GM23338 (cell line): ENCODE results near the gene CELA2B. TPM values are rescaled to one million over a fixed set of nuclear protein-coding genes. Genes with fewer than 3 reads are reported as not detected.

Source experiments
- ATAC-seq: fragments of 200-7000 bp; cut with Tn5 transposase; 3 replicates; pipeline ENCODE4 v1.9.1; 2020
- DNase-seq: peaks from one replicate; pipeline ENCODE4 v3.0.0-alpha.2; 2015; ENCODE audit warnings: low spot score
- H2AFZ ChIP-seq: fragments of 200-600 bp; sonication (generic); 2 replicates; pipeline ENCODE4 v1.8.0; 2016; ENCODE audit warnings: antibody characterized with exemption, mild to moderate bottlenecking, moderate library complexity
- H3F3A ChIP-seq: fragments of 200-600 bp; sonication (generic); replicated peaks from 2 replicates; pipeline ENCODE4 v1.8.0; 2017; ENCODE audit warnings: antibody characterized with exemption, mixed run types, low read depth
- H3K27ac ChIP-seq: fragments of 200-600 bp; sonication (generic); 2 replicates; pipeline ENCODE4 v1.6.1; 2016; ENCODE audit warnings: low read depth
- H3K27me3 ChIP-seq: fragments of 200-600 bp; sonication (generic); 2 replicates; pipeline ENCODE4 v1.8.0; 2016; ENCODE audit warnings: mild to moderate bottlenecking, mixed run types, moderate library complexity; ENCODE audit not compliant: insufficient read depth
- H3K36me3 ChIP-seq: fragments of 200-600 bp; sonication (generic); 2 replicates; pipeline ENCODE4 v1.8.0; 2016; ENCODE audit warnings: mild to moderate bottlenecking; ENCODE audit not compliant: insufficient read depth
- H3K4me1 ChIP-seq: fragments of 200-600 bp; sonication (generic); 2 replicates; pipeline ENCODE4 v1.8.0; 2016; ENCODE audit warnings: mild to moderate bottlenecking, moderate library complexity; ENCODE audit not compliant: insufficient read depth
- H3K4me2 ChIP-seq: fragments of 200-600 bp; sonication (generic); 2 replicates; pipeline ENCODE4 v1.7.1; 2017; ENCODE audit warnings: mixed run types
- H3K4me3 ChIP-seq: fragments of 200-600 bp; sonication (generic); 2 replicates; pipeline ENCODE4 v1.6.1; 2016; ENCODE audit warnings: mixed run types
- H3K79me2 ChIP-seq: fragments of 200-600 bp; sonication (generic); replicated peaks from 2 replicates; pipeline ENCODE4 v1.8.0; 2017; ENCODE audit warnings: mild to moderate bottlenecking; ENCODE audit not compliant: insufficient read depth
- H3K9me2 ChIP-seq: fragments of 200-600 bp; sonication (generic); 2 replicates; pipeline ENCODE4 v1.8.0; 2017; ENCODE audit not compliant: insufficient read depth
- H4K20me1 ChIP-seq: fragments of 200-600 bp; sonication (generic); replicated peaks from 2 replicates; pipeline ENCODE4 v1.8.0; 2017; ENCODE audit warnings: mild to moderate bottlenecking; ENCODE audit not compliant: insufficient read depth
- H3K27ac Mint-ChIP-seq: 2 replicates; pipeline ENCODE4 v1.8.0; 2020; ENCODE audit warnings: inconsistent platforms, mild to moderate bottlenecking, moderate library complexity, mixed read lengths
- H3K27me3 Mint-ChIP-seq: 3 replicates; pipeline ENCODE4 v1.8.0; 2022; ENCODE audit warnings: low read depth, mild to moderate bottlenecking, moderate library complexity, mixed read lengths, inconsistent platforms; ENCODE audit not compliant: insufficient read depth, poor library complexity
- H3K36me3 Mint-ChIP-seq: 3 replicates; pipeline ENCODE4 v1.8.0; 2021; ENCODE audit warnings: low read depth, mild to moderate bottlenecking, inconsistent platforms, moderate library complexity, mixed read lengths
- H3K4me1 Mint-ChIP-seq: 3 replicates; pipeline ENCODE4 v1.8.0; 2020; ENCODE audit warnings: mild to moderate bottlenecking, inconsistent platforms, mixed read lengths
- H3K4me3 Mint-ChIP-seq: 3 replicates; pipeline ENCODE4 v1.8.0; 2021; ENCODE audit warnings: moderate library complexity, mild to moderate bottlenecking, inconsistent platforms, mixed read lengths
- H3K9me3 Mint-ChIP-seq: 3 replicates; pipeline ENCODE4 v1.8.0; 2020; ENCODE audit warnings: moderate library complexity, mild to moderate bottlenecking, inconsistent platforms, mixed read lengths
- CREB1 ChIP-seq: fragments of 250-450 bp; sonication (Bioruptor Pico); IDR thresholded peaks from 2 replicates; pipeline ENCODE4 v1.5.0; 2020; ENCODE audit warnings: low read depth, mild to moderate bottlenecking, moderate library complexity
- CTCF ChIP-seq, 2 experiments: fragments of 200-600 bp in 1 of 2; sonication (generic) in 1 of 2; conservative IDR thresholded peaks; 2 replicates each; pipeline versions ENCODE4 v1.5.1 to v1.6.1; 2016 to 2017; ENCODE audit warnings: antibody characterized with exemption in 2 of 2, low read depth in 2 of 2, mild to moderate bottlenecking in 2 of 2, moderate library complexity in 1 of 2
- ETS1 ChIP-seq: IDR thresholded peaks from 2 replicates; pipeline ENCODE4 v1.6.1; 2016; ENCODE audit warnings: antibody characterized with exemption
- EZH2 ChIP-seq: fragments of 200-600 bp; sonication (generic); IDR thresholded peaks from one replicate; pipeline ENCODE4 v1.8.0; 2017; ENCODE audit warnings: antibody characterized with exemption, mild to moderate bottlenecking, low read depth; ENCODE audit not compliant: unreplicated experiment
- EZH2phosphoT487 ChIP-seq: fragments of 200-600 bp; sonication (generic); IDR thresholded peaks from one replicate; pipeline ENCODE4 v1.8.1; 2018; ENCODE audit warnings: antibody characterized with exemption; ENCODE audit not compliant: unreplicated experiment
- JUNB ChIP-seq: IDR thresholded peaks from one replicate; pipeline ENCODE4 v1.6.1; 2016; ENCODE audit warnings: antibody characterized with exemption; ENCODE audit not compliant: unreplicated experiment
- NANOG ChIP-seq: IDR thresholded peaks from 2 replicates; pipeline ENCODE4 v1.6.1; 2016; ENCODE audit warnings: antibody characterized with exemption, borderline replicate concordance
- POLR2AphosphoS5 ChIP-seq: IDR thresholded peaks from 2 replicates; pipeline ENCODE4 v1.6.1; 2016; ENCODE audit warnings: antibody characterized with exemption, low read depth
- STAT1 ChIP-seq: IDR thresholded peaks from one replicate; pipeline ENCODE4 v1.6.1; 2016; ENCODE audit warnings: antibody characterized with exemption; ENCODE audit not compliant: unreplicated experiment
- ZNF114 ChIP-seq: fragments of 250-450 bp; sonication (Bioruptor Pico); IDR thresholded peaks from 2 replicates; pipeline ENCODE4 v1.5.0; 2020; ENCODE audit warnings: mild to moderate bottlenecking, moderate library complexity
- ZNF331 ChIP-seq: fragments of 250-450 bp; sonication (Bioruptor Pico); IDR thresholded peaks from 2 replicates; pipeline ENCODE4 v1.5.0; 2020; ENCODE audit warnings: low read depth, mild to moderate bottlenecking, moderate library complexity
- ZNF462 ChIP-seq: fragments of 250-450 bp; sonication (Bioruptor Pico); IDR thresholded peaks from 2 replicates; pipeline ENCODE4 v1.5.0; 2020; ENCODE audit warnings: mild to moderate bottlenecking, moderate library complexity
- polyA plus RNA-seq: library from polyadenylated mRNA; unstranded; fragments of >200 nt; fragmentation: Nextera tagmentation; extraction: Ambion mirVana; gene quantifications from 2 replicates; pipeline ENCODE4 v1.2.1, GENCODE V29; 2016
- total RNA-seq: library from RNA; depleted of rRNA; stranded (reverse); fragments of >200 nt; shearing (Covaris generic); gene quantifications from 2 replicates; pipeline ENCODE4 v1.2.3, GENCODE V29; 2014
- TF ChIP-seq, protein P1 (sequence below): IDR thresholded peaks from one replicate; pipeline ENCODE4 v1.6.1; 2018; ENCODE audit warnings: antibody characterized with exemption; ENCODE audit not compliant: unreplicated experiment

CELA2B gene
- total and polyA plus RNA-seq, 2 experiments from 2014 or later: not detected

GRCh38 chr1:15526021-15526489 is 50.2 kb downstream of the CELA2B start:
- Mint-ChIP-seq H3K9me3 (no peaks in the 10 kb centered on the region), H3K27ac (peak overlapping the region; percentile 82), H3K27me3 (peaks cover 7% of the 10 kb centered on the region), H3K36me3 (no peaks in the 10 kb centered on the region), H3K4me3 (peak overlapping the region; percentile 83), H3K4me1 (peaks cover 39% of the 10 kb centered on the region)
- peaks cover 15% of the 10 kb centered on the region for H3K4me1 ChIP-seq
- no peaks in the 10 kb centered on the region for H3K9me2 ChIP-seq
- H3K79me2 ChIP-seq: peaks cover 44% of the 10 kb centered on the region
- H3K36me3 ChIP-seq: no peaks in the 10 kb centered on the region
- no peaks in the 10 kb centered on the region for H3F3A ChIP-seq
- peaks cover 6% of the 10 kb centered on the region; the same call in 1 of the 2 replicates for H4K20me1 ChIP-seq
- no peaks in the 10 kb centered on the region for H3K27me3 ChIP-seq
- no peak overlapping the region for H2AFZ ChIP-seq
- peak overlapping the region; percentile 81 for H3K4me2 ChIP-seq
- H3K27ac ChIP-seq: 0 out of 2 replicates have a peak overlapping the region, but pooled peaks have one; percentile 2
- peak overlapping the region; percentile 73 for H3K4me3 ChIP-seq
- no peak for ATAC-seq
- DNase-seq: peak; percentile 45
- no peak for TF ChIP-seq ZNF114
- TF ChIP-seq, protein P1, sequence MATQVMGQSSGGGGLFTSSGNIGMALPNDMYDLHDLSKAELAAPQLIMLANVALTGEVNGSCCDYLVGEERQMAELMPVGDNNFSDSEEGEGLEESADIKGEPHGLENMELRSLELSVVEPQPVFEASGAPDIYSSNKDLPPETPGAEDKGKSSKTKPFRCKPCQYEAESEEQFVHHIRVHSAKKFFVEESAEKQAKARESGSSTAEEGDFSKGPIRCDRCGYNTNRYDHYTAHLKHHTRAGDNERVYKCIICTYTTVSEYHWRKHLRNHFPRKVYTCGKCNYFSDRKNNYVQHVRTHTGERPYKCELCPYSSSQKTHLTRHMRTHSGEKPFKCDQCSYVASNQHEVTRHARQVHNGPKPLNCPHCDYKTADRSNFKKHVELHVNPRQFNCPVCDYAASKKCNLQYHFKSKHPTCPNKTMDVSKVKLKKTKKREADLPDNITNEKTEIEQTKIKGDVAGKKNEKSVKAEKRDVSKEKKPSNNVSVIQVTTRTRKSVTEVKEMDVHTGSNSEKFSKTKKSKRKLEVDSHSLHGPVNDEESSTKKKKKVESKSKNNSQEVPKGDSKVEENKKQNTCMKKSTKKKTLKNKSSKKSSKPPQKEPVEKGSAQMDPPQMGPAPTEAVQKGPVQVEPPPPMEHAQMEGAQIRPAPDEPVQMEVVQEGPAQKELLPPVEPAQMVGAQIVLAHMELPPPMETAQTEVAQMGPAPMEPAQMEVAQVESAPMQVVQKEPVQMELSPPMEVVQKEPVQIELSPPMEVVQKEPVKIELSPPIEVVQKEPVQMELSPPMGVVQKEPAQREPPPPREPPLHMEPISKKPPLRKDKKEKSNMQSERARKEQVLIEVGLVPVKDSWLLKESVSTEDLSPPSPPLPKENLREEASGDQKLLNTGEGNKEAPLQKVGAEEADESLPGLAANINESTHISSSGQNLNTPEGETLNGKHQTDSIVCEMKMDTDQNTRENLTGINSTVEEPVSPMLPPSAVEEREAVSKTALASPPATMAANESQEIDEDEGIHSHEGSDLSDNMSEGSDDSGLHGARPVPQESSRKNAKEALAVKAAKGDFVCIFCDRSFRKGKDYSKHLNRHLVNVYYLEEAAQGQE: no peak
- no peak for TF ChIP-seq ZNF331 (CRISPR knock-in tag)
- TF ChIP-seq CREB1 (CRISPR knock-in tag): no peak
- no peak for TF ChIP-seq STAT1
- TF ChIP-seq JUNB: no peak
- no peak for TF ChIP-seq EZH2phosphoT487
- TF ChIP-seq ETS1: no peak
- no peak for TF ChIP-seq POLR2AphosphoS5
- no peak for TF ChIP-seq ZNF462
- TF ChIP-seq CTCF (conservative IDR thresholded peaks at IDR 0.05; ENCODE audit: low read depth in 2 of 2): no peak
- TF ChIP-seq NANOG: no peak
- no peak for TF ChIP-seq EZH2
